GM10266 (cell line): Measurements from ENCODE around the gene SPOCK1.

Experiments
- DNase-seq: peaks from one replicate; pipeline ENCODE4 v3.0.0; 2012; ENCODE audit errors: extremely low spot score
- CTCF ChIP-seq: IDR thresholded peaks from 2 replicates; pipeline ENCODE4 v1.5.1; 2012; ENCODE audit warnings: mild to moderate bottlenecking, low read depth; ENCODE audit not compliant: control insufficient read depth, insufficient read depth; ENCODE audit errors: missing control alignments

Gene SPOCK1

DNA sequence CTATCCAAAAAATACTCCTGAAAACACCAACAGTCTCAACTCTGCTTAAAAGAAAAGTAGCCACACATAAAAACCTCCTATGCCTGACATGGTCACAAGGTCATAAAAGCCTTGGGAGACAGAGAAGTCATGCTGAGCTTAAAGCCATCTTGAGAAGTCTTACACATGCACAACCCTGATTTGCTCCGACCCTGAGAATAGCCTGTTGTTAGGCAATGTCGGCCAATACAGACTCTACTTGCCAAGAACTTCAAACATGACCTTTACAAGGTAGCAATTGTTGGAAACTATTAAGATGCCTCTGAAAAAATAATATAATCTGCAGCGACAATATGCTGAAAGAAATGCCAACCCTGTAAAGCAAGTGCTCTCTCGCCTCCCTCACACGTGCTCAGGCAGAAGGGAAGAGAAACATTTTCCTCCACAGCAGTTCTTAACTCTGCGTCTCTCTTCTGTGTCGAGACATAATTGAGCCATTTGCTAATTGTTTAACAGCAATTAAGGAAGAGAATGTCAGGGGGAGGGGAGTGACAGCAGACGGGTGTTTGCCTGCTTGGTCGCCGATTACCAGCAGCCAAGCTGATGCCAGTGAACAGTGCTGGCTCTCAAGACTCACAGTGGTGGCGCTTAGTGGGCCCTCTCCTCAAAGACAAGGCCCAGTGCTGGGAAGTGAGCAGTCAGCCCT is 393.6 kb downstream of the SPOCK1 start:
- no peak for DNase-seq
- no peak for TF ChIP-seq CTCF

- no peak for TF ChIP-seq CTCF
- no peak for DNase-seq
Observed at GRCh38 chr5:137101544-137101943, 397.6 kb downstream of the SPOCK1 start.

DNA sequence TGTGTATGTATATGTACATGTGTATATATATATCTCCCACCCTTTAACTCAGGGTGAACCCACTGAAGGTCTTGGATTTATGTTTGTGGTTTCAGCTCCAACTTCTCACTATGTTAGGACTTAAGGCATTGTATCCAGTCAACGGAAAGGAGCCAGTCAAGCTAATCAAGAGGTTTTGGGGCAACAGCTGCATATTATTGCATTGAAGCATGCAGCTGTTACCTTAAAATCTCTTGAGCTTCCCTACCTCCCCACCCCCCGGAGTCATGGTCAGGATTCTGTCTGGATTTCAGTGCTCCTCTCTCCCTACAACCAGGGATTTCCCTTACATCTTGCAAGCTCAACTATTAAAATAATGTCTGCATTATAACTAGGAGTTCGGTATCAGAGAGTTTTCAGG is 399.5 kb downstream of the SPOCK1 start:
- no peak for TF ChIP-seq CTCF
- no peak for DNase-seq

DNA sequence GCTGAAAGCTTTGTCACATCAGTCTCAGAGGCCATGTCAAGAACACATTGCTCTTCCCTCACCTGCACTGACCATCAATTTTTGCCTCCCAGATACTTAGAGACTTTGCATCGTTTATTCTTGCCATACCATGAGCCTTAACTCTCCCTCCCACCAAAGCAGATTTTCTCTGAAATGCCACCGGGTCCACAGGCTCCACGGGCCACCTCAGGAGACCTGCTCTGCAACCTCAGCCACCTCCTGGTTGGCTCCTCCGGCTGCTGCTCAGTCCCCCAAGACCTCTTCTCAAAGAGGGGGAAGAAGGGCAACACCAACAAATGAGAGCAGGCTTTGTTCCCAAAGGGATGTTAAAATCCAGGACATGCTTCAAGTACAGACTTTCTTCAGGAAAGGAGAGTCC is 400.5 kb downstream of the SPOCK1 start:
- DNase-seq = no peak
- TF ChIP-seq CTCF = no peak

- no peak for TF ChIP-seq CTCF
- DNase-seq = no peak
Observed at GRCh38 chr5:137098238-137098637, 400.9 kb downstream of the SPOCK1 start.

DNA sequence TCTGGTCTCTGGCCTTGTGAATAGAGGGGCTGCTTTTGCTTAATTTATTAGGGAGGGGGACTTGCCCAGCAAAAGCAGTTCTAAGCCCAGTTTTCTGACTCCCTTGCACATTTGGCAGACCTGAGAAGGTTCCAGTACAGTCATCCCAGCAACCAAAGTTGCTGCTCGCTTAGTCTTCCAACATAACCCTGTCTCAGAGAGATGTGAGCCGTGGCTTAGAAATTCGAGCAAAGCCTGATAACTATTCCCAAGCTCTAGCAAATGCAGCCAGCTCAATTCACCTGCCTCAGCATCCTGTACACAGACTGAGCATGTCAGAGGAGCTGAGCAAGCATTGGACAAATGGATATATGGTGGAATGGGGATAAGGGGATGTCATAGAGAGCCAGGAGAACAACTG is 401.9 kb downstream of the SPOCK1 start:
- no peak for DNase-seq
- TF ChIP-seq CTCF = no peak

DNA sequence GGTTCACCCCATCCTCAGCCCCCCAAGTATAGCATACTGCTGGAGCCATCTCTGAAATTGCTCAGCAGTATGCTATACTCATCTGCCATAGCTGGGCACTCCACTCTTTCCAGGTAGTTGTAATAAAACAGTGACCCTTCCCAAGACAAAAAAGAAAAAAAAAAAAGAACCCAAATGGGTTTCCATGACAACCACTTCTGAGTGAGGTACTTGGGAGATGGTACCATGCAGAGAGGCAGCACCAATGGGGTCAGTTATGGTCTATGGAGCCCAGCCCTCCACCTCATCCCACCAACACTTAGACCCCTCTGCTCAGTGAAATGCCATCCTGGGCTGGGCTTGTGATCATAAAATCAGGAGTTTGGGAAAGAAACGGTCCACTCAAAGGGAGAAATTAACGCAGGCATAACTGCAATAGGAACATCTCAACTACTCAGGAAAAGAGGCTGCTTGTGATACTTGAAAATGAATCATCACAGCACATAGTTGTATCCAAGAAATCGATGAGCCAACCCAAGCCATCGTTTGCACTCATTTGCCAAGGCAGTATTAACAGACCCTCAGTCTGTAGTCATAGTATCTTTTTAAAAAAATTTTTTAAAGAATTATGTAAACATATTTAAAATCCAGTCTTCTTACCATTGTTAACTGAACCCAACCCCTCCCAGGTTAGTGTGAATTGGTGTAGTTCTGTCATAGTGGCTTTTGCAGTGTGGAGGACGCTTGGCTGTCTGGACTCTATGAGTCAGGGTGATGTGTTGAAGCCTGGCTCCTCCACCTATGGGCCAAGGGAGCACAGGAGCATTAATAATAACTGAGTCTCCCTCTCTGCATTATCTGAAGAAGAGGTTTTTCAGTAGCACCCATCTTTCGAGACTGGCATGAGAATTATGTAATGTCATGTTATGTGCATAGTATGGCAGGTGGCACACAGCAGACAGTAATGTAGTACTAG is 402.7 kb downstream of the SPOCK1 start:
- DNase-seq = no peak
- TF ChIP-seq CTCF = no peak
